A549 (cell line): Measurements from ENCODE around the gene RTL9.
"Not testable (repeated sequence)": the region's sequence is repeated elsewhere in the genome, so short reads cannot be mapped to it uniquely, and the experiment has no call there.

Experiments
- CHD2 ChIP-seq: fragments of 150-350 bp; IDR thresholded peaks from 2 replicates; pipeline ENCODE4 v1.6.1; 2014; ENCODE audit warnings: low read length; ENCODE audit not compliant: partially characterized antibody
- HOXB5 ChIP-seq: fragments of 250-450 bp; sonication (Bioruptor Pico); IDR thresholded peaks from 2 replicates; pipeline ENCODE4 v1.5.0; 2020; ENCODE audit warnings: mild to moderate bottlenecking, moderate library complexity
- JUN ChIP-seq, 2 experiments: fragments of >200 bp; sonication (Bioruptor Twin); formaldehyde crosslinking; IDR thresholded peaks; 2 replicates in 1 of 2; 3 replicates in 1 of 2; pipeline ENCODE4 v1.6.1; 2016 to 2017
- JUNB ChIP-seq: fragments of >200 bp; sonication (Bioruptor Twin); formaldehyde crosslinking; IDR thresholded peaks from 2 replicates; pipeline ENCODE4 v1.6.1; 2016
- KDM5A ChIP-seq: fragments of 200-600 bp; sonication (generic); IDR thresholded peaks from 2 replicates; pipeline ENCODE4 v1.6.1; 2016; ENCODE audit warnings: antibody characterized with exemption, mild to moderate bottlenecking
- MAX ChIP-seq: IDR thresholded peaks from 2 replicates; pipeline ENCODE4 v1.6.1; 2012
- POLR2A ChIP-seq: IDR thresholded peaks from 2 replicates; pipeline ENCODE4 v1.6.1; 2012; ENCODE audit warnings: mild to moderate bottlenecking, low read length
- POLR2AphosphoS2 ChIP-seq: conservative IDR thresholded peaks from 2 replicates; pipeline ENCODE4 v1.6.1; 2012; ENCODE audit warnings: low read length, improper control_type of control experiment, inconsistent platforms
- RAD21 ChIP-seq, 2 experiments: fragments of >200 bp in 1 of 2; sonication (Bioruptor Twin) in 1 of 2; formaldehyde crosslinking in 1 of 2; IDR thresholded peaks in 1 of 2; conservative IDR thresholded peaks in 1 of 2; 2 replicates in 1 of 2; 3 replicates in 1 of 2; pipeline ENCODE4 v1.6.1; 2012 to 2018; ENCODE audit warnings: inconsistent platforms in 1 of 2
- RFX5 ChIP-seq: fragments of 450-650 bp; IDR thresholded peaks from 2 replicates; pipeline ENCODE4 v1.7.1; 2014; ENCODE audit warnings: antibody characterized with exemption, mild to moderate bottlenecking, moderate library complexity
- RNF2 ChIP-seq: fragments of 200-600 bp; sonication (generic); IDR thresholded peaks from 2 replicates; pipeline ENCODE4 v1.6.1; 2016; ENCODE audit warnings: low read depth, mild to moderate bottlenecking, antibody characterized with exemption, moderate library complexity, borderline replicate concordance
- TFCP2L1 ChIP-seq: fragments of 250-450 bp; sonication (Bioruptor Pico); IDR thresholded peaks from 2 replicates; pipeline ENCODE4 v1.5.0; 2021; ENCODE audit warnings: mild to moderate bottlenecking
- ZFP36 ChIP-seq: fragments of 450-650 bp; IDR thresholded peaks from 2 replicates; pipeline ENCODE4 v1.6.1; 2014; ENCODE audit warnings: borderline replicate concordance; ENCODE audit not compliant: partially characterized antibody
- TF ChIP-seq, protein P1 (sequence below): fragments of >200 bp; sonication (Bioruptor Twin); formaldehyde crosslinking; IDR thresholded peaks from 3 replicates; pipeline ENCODE4 v1.5.1; 2016

GRCh38 chrX:110333458-110333857 is 25.2 kb upstream of the RTL9 start:
- not testable (repeated sequence) for TF ChIP-seq ZFP36; RFX5; MAX; KDM5A; JUNB; POLR2A; RAD21 (conservative IDR thresholded peaks at IDR 0.05 in 1 of 2, IDR thresholded peaks at IDR 0.05 in 1 of 2); TFCP2L1 (CRISPR knock-in tag); RNF2; POLR2AphosphoS2; CHD2; HOXB5 (CRISPR knock-in tag); JUN (IDR thresholded peaks at IDR 0.05)
- TF ChIP-seq, protein P1, sequence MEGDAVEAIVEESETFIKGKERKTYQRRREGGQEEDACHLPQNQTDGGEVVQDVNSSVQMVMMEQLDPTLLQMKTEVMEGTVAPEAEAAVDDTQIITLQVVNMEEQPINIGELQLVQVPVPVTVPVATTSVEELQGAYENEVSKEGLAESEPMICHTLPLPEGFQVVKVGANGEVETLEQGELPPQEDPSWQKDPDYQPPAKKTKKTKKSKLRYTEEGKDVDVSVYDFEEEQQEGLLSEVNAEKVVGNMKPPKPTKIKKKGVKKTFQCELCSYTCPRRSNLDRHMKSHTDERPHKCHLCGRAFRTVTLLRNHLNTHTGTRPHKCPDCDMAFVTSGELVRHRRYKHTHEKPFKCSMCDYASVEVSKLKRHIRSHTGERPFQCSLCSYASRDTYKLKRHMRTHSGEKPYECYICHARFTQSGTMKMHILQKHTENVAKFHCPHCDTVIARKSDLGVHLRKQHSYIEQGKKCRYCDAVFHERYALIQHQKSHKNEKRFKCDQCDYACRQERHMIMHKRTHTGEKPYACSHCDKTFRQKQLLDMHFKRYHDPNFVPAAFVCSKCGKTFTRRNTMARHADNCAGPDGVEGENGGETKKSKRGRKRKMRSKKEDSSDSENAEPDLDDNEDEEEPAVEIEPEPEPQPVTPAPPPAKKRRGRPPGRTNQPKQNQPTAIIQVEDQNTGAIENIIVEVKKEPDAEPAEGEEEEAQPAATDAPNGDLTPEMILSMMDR, result not testable (repeated sequence)
